SHP77 (cell line): ENCODE data around the gene HLX.

Experiments used
- DNase-seq, 2 experiments: peaks; one replicate each; lab custom pipeline; 2025; lab: John Stamatoyannopoulos, UW

HLX gene

GRCh38 chr1:220882061-220882891 is 3.0 kb downstream of the HLX start:
- DNase-seq = no peak

GRCh38 chr1:220884109-220884980 is 5.1 kb downstream of the HLX start:
- no peak for DNase-seq

GRCh38 chr1:220884981-220885918 is 6.0 kb downstream of the HLX start:
- no peak for DNase-seq

GRCh38 chr1:220885971-220886370 is 6.7 kb downstream of the HLX start:
- no peak for DNase-seq

GRCh38 chr1:220886470-220887201 is 7.4 kb downstream of the HLX start:
- no peak for DNase-seq

- DNase-seq = no peak
Observed at GRCh38 chr1:220887202-220887519, 7.9 kb downstream of the HLX start.

GRCh38 chr1:220887520-220888416 is 8.5 kb downstream of the HLX start:
- DNase-seq = no peak

- DNase-seq = no peak
Observed at GRCh38 chr1:220888417-220888986, 9.3 kb downstream of the HLX start.

- DNase-seq = no peak
Observed at GRCh38 chr1:220889333-220889732, 10.1 kb downstream of the HLX start.

GRCh38 chr1:220889848-220890287 is 10.6 kb downstream of the HLX start:
- DNase-seq = no peak

GRCh38 chr1:220890602-220891001 is 11.4 kb downstream of the HLX start:
- no peak for DNase-seq

GRCh38 chr1:220891224-220892085 is 12.2 kb downstream of the HLX start:
- DNase-seq = no peak

- no peak for DNase-seq
Observed at GRCh38 chr1:220892086-220892376, 12.8 kb downstream of the HLX start.

GRCh38 chr1:220892997-220893700 is 13.9 kb downstream of the HLX start:
- DNase-seq = no peak

GRCh38 chr1:220893701-220894024 is 14.4 kb downstream of the HLX start:
- no peak for DNase-seq

GRCh38 chr1:220894025-220894923 is 15.0 kb downstream of the HLX start:
- DNase-seq = no peak

- no peak for DNase-seq
Observed at GRCh38 chr1:220894924-220895256, 15.6 kb downstream of the HLX start.
